Adipocyte (in vitro differentiated cells): ENCODE measurements around the gene VN1R2.
A peak's percentile ranks its signal among the peaks of the same experiment; 100 is the strongest.
"Not testable (repeated sequence)": the region's sequence is repeated elsewhere in the genome, so short reads cannot be mapped to it uniquely, and the experiment has no call there.

ENCODE experiments used
- DNase-seq: peaks from one replicate; pipeline ENCODE4 v3.0.0-alpha.2; 2015; ENCODE audit warnings: low read depth
- H3K27me3 ChIP-seq: replicated peaks from 2 replicates; pipeline ENCODE4 v1.7.0; 2013; ENCODE audit warnings: mild to moderate bottlenecking, low read length, moderate library complexity; ENCODE audit not compliant: control insufficient read depth, insufficient read depth
- H3K36me3 ChIP-seq: 2 replicates; pipeline ENCODE4 v1.7.0; 2013; ENCODE audit warnings: low read length, mild to moderate bottlenecking, moderate library complexity; ENCODE audit not compliant: control insufficient read depth, insufficient read depth, severe bottlenecking
- H3K4me1 ChIP-seq: 2 replicates; pipeline ENCODE4 v1.7.0; 2013; ENCODE audit warnings: mild to moderate bottlenecking, low read length, moderate library complexity; ENCODE audit not compliant: control insufficient read depth, insufficient read depth
- H3K4me3 ChIP-seq: 2 replicates; pipeline ENCODE4 v1.7.0; 2013; ENCODE audit warnings: mild to moderate bottlenecking, low read length, moderate library complexity
- H3K9ac ChIP-seq: 2 replicates; pipeline ENCODE4 v1.7.0; 2013; ENCODE audit warnings: mild to moderate bottlenecking, low read length, moderate library complexity
- H3K9me3 ChIP-seq: 2 replicates; pipeline ENCODE4 v1.7.0; 2013; ENCODE audit warnings: mild to moderate bottlenecking, low read length, moderate library complexity; ENCODE audit not compliant: control insufficient read depth

VN1R2 gene

GRCh38 chr19:53272044-53272443, 14.0 kb downstream of the VN1R2 start:
- Histone ChIP-seq H3K9me3 (no peaks in the 10 kb centered on the region), H3K4me3 (no peak overlapping the region), H3K4me1 (no peaks in the 10 kb centered on the region), H3K27me3 (no peaks in the 10 kb centered on the region), H3K9ac (no peak overlapping the region), H3K36me3 (no peaks in the 10 kb centered on the region)
- DNase-seq = no peak

GRCh38 chr19:53275480-53275879, 17.4 kb downstream of the VN1R2 start:
- DNase-seq = no peak
- Histone ChIP-seq H3K9me3 (no peaks in the 10 kb centered on the region), H3K4me1 (no peaks in the 10 kb centered on the region), H3K4me3 (no peak overlapping the region), H3K27me3 (no peaks in the 10 kb centered on the region), H3K9ac (no peak overlapping the region), H3K36me3 (no peaks in the 10 kb centered on the region)

GRCh38 chr19:53281947-53282346, 23.9 kb downstream of the VN1R2 start:
- not testable (repeated sequence) for H3K36me3 ChIP-seq, H3K9ac ChIP-seq, H3K27me3 ChIP-seq, H3K9me3 ChIP-seq, DNase-seq, H3K4me1 ChIP-seq, H3K4me3 ChIP-seq

- H3K9ac ChIP-seq = no peak overlapping the region
- H3K4me3 ChIP-seq = no peak overlapping the region
- H3K9me3 ChIP-seq = peaks cover 4% of the 10 kb centered on the region
- no peaks in the 10 kb centered on the region for H3K27me3 ChIP-seq
- DNase-seq = no peak
- no peaks in the 10 kb centered on the region for H3K36me3 ChIP-seq
- H3K4me1 ChIP-seq = no peaks in the 10 kb centered on the region
These were observed 27.0 kb downstream of the VN1R2 start for GRCh38 chr19:53285087-53285486.

- no peak overlapping the region for H3K4me3 ChIP-seq
- peaks cover 34% of the 10 kb centered on the region for H3K9me3 ChIP-seq
- H3K4me1 ChIP-seq = no peaks in the 10 kb centered on the region
- no peaks in the 10 kb centered on the region for H3K36me3 ChIP-seq
- H3K9ac ChIP-seq = no peak overlapping the region
- no peaks in the 10 kb centered on the region for H3K27me3 ChIP-seq
- DNase-seq = no peak
These were observed 32.9 kb downstream of the VN1R2 start for GRCh38 chr19:53290758-53291549.

- Histone ChIP-seq H3K27me3 (no peaks in the 10 kb centered on the region), H3K36me3 (no peaks in the 10 kb centered on the region), H3K4me3 (peak overlapping the region; percentile 47), H3K9ac (no peak overlapping the region), H3K4me1 (no peaks in the 10 kb centered on the region), H3K9me3 (peaks cover 40% of the 10 kb centered on the region)
- no peak for DNase-seq
These were observed 36.8 kb downstream of the VN1R2 start for GRCh38 chr19:53294786-53295441.

- H3K9me3 ChIP-seq, H3K4me1 ChIP-seq, H3K4me3 ChIP-seq, H3K27me3 ChIP-seq, DNase-seq, H3K36me3 ChIP-seq, H3K9ac ChIP-seq: not testable (repeated sequence)
These were observed 43.2 kb downstream of the VN1R2 start for GRCh38 chr19:53301341-53301740.

GRCh38 chr19:53308339-53308811, 50.3 kb downstream of the VN1R2 start:
- Histone ChIP-seq H3K4me3 (peak overlapping the region; percentile 36), H3K4me1 (no peaks in the 10 kb centered on the region), H3K9me3 (peaks cover 18% of the 10 kb centered on the region), H3K9ac (no peak overlapping the region), H3K36me3 (no peaks in the 10 kb centered on the region), H3K27me3 (no peaks in the 10 kb centered on the region)
- DNase-seq = peak; percentile 48
